ENCODE measurements around the gene MPZL1.
"Not testable (repeated sequence)": the region's sequence is repeated elsewhere in the genome, so short reads cannot be mapped to it uniquely, and the experiment has no call there.

The MPZL1 gene

DNA sequence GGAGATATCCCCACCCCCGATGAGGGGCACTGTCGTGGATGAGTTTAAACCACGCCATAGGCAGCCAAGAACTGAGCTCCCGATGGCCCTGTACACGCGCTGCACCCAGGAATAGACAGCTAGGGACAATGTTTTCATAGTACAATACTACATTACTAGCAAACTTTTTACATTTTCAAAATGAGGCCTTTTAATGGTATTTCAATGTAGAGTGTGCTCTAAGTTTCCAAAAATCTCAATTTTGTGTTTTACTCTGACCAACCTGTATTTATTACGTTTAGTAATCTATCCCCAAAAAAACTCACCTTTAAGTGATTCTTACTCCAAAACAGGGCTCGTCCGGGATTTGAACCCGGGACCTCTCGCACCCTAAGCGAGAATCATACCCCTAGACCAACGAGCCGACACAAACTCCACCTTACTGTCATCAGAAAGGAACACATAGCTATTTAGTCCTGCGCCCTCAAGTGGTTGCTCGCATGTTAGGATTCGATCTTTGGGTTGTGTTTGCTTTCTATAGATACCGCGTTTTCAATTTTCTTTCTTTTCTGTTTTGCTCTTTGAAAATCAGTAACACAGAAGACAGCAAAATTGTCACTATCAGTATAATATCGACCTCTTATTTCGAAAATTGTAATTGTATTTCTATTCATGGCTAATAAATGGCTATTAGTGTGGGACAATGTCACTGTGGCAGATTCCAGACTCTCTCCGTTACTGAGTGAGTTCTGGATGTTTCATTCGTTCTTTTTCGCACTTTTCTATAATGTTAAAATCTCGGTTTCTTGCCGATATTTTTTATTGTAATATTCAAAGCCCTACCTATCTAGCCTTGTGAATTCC, 6.4 kb upstream of the MPZL1 start:
- H3K4me3 ChIP-seq = peak overlapping the region; percentile 47 to 63 (median 57)
- H3K27ac ChIP-seq = peak overlapping the region in 19 of 21 experiments; percentile 28 to 92 (median 84)

DNA sequence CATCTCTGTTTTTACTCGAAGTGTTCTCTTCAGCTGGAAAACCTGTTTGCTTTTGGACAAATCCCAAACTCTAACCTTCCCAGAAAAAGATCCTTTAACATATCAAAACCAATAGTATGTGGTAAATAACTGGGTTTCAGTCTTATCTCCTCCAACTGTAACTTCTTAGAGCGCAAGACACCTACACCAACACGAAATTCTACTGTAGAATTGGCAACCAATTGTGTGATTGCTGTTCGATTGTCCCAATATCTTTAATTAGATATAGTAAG, 5.8 kb upstream of the MPZL1 start:
- peak overlapping the region; percentile 47 to 63 (median 57) for H3K4me3 ChIP-seq
- H3K27ac ChIP-seq = peak overlapping the region in 10 of 21 experiments; percentile 10 to 91 (median 56)

DNA sequence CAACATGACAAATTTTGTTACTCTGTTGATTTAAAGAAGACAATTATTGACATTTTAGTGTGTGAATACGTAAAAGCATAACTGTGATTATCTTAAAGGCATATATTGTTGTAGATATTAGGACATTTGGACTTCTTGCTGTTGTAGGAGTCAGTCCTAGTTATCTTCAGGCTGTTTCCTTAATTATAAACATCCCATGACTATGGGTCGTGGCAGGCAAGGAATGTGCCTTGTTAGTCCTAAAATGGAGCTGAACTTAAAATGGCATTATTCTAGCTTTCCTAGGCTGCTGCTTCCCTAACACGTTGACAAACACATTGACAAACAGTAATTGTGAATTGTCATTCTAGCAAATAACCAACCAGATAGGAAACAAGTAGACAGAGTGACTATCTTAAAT, 4.4 kb upstream of the MPZL1 start:
- H3K27ac ChIP-seq = no peak overlapping the region
- H3K4me3 ChIP-seq = no peak overlapping the region

DNA sequence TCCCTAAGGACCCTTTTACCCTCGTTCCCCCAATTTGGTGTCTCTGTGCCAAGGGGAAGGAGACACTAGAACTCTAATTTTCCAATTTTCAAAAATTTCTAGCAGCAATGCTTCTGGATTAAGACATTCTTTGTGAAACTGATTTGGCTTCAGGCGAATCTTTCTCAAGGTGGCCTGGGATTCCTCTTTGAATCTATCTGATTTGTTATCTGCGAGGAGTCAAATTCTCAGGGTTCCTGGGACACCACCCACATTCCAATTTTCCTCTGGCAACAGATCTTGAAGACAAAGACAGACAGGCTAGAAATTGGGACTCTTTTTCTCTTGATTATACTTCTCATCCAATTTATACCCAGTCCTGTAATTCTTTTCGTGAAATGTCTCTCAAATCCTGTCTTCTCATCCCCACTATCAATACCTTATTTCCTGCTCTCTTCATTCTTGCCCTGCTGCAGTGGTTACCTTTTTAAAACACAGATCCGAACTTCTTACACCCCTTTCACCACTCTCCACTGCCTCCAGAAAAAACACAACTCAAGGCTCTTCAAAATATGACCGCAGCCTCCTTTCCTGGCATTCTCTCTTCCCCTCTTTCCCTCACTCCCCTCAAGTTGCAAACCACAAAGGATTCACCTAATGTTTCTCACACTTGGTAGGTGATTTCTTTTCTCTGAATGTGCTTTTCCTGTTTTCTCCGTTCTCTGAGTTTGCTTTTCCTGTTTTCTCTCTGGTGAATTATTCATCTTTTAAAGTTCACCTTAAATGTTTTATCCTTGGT, 2.7 kb upstream of the MPZL1 start:
- H3K27ac ChIP-seq = no peak overlapping the region

DNA sequence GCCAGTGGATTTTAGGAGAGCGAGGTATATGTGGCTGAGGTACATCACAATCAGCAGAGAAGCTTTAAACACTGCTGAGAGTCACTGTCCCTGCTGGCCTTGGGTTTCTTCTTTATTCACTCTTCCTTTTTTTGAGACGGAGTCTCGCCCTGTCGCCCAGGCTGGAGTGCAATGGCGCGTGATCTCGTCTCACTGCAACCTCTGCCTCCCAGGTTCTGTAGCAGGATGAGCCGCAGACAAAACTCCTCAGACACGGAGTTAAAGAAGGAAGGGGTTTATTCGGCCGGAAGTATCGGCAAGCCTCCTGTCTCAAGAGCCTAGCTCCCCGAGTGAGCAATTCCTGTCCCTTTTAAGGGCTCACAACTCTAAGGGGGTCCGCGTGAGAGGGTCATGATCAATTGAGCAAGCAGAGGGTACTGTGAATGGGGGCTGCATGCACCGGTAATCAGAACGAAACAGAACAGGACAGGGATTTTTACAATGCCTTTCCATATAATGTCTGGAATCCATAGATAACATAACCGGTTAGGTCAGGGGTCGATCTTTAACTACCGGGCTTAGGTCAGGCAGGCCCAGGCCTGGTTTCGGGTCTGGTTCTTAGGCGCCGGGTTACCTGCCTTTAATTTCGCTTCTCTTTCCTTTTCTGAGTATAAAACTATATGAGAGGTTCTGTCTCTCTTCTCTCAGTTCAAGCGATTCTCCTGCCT, 1.9 kb upstream of the MPZL1 start:
- not testable (repeated sequence) for H3K4me3 ChIP-seq
- H3K27ac ChIP-seq = peak overlapping the region in 1 of 21 experiments; percentile 2

More for the DNA sequence above, 2.7 kb upstream of the MPZL1 start:
- no peak overlapping the region for H3K4me3 ChIP-seq

DNA sequence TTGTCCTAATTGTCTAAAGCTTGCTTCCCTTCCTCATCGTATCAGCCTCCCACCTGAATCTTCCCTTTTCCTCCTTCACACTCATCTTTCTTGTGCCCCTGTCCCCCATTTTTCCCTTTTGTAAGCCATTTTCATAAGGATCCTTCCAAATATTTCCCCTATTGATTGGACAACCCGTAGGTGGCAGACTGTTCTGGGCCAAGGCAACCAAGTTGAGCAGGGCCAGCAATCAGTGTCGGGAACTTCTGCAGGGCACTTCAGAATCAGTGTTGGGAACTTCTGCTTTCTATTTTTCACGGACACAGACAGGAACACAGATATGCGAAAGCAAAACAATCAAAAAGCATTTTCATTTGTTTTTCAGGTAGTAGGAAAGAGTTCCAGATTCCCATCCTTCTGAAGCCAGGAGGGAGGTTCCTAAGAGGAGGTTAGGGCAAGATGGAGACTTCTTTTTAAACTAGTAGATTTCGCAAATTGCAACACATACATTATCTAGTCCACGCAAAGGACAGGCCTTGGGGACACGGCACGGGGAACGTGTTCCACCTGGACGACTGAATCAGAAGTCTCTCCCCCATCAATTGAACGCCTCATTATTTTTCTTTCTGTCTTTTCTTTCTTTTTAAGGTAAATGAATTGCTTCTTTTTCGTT, 691 bp upstream of the MPZL1 start:
- Histone ChIP-seq H3K4me3 (peak overlapping the region; percentile 75 to 100 (median 99)), H3K27ac (peak overlapping the region in 20 of 21 experiments; percentile 72 to 97 (median 91))

DNA sequence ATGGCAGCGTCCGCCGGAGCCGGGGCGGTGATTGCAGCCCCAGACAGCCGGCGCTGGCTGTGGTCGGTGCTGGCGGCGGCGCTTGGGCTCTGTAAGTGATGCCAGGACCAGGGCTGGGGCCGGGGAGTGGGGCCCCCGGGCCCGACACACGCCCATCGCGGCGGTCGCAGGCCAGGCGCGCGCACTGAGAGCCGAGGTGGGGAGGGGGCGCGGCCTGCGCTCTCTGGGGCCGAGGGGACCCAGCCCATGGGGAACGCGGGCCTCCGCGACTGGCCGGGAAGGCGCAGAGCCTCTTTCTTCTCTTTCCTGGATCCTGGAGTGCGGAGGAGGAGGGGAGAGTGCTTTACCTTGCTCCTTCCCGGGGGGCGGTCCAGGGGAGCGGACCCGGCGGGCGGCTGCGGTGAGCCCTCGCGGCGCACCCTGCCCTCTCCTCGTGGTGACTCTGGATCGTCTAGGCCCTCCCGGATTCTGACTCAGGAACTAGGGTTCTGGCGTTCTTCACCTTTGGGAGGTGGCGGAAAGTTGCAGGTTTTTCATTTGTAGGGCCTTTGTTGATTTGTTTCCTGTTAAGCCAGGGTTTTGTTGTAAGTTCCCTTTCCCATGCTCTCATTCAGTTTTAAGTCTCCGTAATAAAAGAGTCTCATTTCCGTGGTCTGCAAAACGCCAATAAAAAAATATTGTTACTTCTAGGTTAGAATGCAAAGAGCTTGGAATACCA, 529 bp downstream of the MPZL1 start:
- H3K4me3 ChIP-seq = peak overlapping the region; percentile 75 to 100 (median 99)

DNA sequence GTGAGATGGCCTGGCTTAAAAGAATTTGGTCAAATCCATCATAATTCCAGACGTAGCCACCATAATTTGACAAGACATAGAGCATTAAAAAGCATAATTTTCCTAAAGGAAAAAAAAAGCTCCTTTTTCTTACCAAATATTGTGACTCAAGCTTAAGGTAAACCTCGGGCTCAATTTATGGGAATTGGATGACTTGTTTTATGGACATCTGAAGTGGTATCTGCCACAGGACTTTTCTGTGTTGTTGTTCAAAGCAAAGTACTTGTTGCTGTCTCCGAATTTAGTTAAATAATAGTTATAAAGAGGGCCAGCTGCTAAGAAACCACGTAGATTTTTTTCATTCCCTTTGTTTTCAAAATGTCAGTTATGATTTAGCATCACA, 1.1 kb downstream of the MPZL1 start:
- Histone ChIP-seq H3K4me3 (peak overlapping the region; percentile 75 to 100 (median 99)), H3K27ac (peak overlapping the region in 16 of 21 experiments; percentile 22 to 97 (median 92))

More for the DNA sequence above, 529 bp downstream of the MPZL1 start:
- peak overlapping the region; percentile 63 to 97 (median 91) for H3K27ac ChIP-seq

DNA sequence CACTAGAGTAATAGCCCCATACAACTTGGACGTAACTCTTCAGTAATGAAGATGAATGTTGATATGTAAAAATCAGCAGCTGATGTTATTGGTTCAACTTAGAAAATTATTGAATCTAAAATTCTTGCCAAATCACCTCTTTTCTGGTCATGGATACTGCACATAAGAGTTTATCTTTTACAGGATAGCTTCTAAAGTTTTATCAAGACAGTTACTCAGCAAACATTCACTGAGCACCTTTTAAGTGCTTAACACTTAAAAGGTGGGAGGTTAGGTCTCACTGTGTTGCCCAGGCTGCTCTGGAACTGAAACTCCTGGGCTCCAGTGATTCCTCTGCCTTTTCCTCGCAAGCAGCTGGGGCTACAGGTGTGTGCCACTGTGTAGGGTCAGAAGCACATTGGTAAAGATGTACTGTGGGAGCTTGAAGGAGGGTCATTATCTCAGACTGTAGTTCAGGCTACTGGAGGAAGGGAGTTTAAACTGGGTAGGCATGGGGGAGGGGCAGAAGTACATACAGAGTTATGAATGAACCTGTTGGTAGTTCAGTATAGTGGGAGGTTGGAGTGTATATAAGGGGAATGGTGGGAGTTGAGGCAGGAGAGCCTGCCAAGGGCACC, 2.0 kb downstream of the MPZL1 start:
- H3K27ac ChIP-seq = peak overlapping the region in 1 of 21 experiments; percentile 93
- peak overlapping the region in 1 of 7 experiments; percentile 99 for H3K4me3 ChIP-seq

DNA sequence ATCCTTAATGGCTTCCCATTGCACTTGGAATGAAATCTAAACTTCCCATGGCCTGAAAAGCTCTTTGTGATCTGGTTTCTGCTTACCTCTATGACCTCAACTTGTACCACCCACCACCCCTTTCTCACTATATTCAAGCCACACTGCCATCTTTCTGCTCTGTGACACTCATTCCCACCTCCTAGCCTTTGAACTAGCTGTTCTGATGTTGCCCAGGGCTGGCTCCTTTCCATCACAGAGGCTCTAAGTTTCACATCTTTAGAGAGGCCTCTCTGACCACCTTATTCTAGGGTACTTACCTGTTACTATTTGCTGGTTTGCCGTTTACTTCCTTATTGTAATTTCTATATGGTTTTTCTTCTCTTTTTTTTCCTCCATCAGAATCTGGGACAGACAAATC, 4.2 kb downstream of the MPZL1 start:
- H3K27ac ChIP-seq = no peak overlapping the region

DNA sequence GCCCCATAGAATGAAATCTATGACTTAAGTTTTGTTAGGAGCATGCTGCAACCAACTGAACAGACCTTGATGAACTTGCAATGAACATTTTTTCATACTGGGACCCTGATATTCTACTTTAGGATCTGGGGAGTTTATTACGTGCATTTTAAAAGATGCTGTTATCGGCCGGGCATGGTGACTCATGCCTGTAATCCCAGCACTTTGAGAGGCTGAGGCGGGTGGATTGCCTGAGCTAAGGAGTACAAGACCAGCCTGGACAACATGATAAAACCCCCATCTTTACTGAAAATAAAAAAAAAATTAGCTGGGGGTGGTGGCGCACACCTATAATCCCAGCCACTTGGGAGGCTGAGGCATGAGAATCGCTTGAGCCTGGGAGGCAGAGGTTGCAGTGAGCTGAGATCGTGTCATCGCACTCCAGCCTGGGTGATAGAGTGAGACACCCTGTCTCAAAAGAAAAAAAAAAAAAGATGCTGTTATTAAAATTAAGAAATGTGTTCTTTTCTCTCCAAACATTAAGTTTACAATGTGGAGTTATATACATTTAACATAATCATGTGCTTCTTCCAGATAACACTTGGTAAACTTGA, 7.1 kb downstream of the MPZL1 start:
- no peak overlapping the region for H3K4me3 ChIP-seq
- H3K27ac ChIP-seq = no peak overlapping the region

More for the DNA sequence above, 4.2 kb downstream of the MPZL1 start:
- no peak overlapping the region for H3K4me3 ChIP-seq

DNA sequence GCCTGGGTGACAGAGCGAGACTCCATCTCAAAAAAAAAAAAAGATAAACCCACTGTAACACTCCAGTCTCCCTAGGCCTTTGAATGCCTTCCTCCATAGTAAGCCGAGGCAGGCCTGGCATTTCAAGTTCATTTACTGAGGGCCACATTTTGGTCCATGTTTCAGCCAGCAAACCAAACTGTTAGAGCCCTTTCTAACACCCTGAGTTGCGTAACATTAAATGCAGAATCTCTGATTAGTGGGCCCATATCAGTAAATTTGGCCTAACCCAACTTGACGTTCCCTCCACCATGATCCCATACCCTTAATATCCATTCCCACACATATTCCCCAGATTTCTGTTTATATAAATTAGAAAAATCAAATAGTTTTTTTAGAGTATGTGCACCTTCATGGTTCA, 12.4 kb downstream of the MPZL1 start:
- Histone ChIP-seq H3K27ac (no peak overlapping the region), H3K4me3 (no peak overlapping the region)

DNA sequence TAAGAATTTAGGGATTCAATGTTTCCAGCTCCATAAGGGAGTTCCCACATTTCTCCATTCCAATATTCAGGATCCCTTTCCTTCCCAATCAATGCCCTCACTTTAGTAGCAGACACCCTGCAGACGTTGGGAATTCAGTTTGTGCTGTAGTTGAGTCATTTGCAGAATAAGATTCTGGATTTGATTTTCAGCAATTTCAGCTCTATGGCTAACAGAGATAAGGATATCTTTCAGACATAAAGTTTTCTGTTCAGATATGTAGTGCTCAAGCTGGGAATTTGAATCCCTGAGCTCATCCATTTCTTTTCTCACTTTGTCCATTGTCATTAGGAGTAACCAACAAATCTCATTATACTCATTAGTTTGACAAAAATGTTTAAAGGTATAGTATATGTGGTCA, 13.1 kb downstream of the MPZL1 start:
- no peak overlapping the region for H3K4me3 ChIP-seq

DNA sequence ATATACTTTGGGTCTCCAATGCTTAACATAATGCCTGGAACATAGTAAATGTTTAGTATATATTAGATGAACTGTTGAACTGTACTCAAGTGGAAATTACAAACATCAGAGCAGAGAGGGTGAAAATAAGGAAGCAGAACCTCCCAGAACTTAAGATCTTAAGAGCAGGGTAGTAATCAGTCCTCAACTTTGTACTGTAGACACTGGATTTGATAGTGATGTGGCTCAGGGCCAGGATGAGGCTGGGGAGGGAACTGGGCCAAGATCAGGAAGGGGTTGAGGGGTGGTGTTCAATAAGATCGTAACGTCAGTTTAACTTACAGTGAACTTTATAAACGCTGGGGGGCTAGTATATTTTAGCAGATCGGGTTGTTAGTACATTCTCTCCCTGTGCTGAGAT, 15.4 kb downstream of the MPZL1 start:
- H3K4me3 ChIP-seq = no peak overlapping the region
- no peak overlapping the region for H3K27ac ChIP-seq

More for the DNA sequence above, 13.1 kb downstream of the MPZL1 start:
- no peak overlapping the region for H3K27ac ChIP-seq

DNA sequence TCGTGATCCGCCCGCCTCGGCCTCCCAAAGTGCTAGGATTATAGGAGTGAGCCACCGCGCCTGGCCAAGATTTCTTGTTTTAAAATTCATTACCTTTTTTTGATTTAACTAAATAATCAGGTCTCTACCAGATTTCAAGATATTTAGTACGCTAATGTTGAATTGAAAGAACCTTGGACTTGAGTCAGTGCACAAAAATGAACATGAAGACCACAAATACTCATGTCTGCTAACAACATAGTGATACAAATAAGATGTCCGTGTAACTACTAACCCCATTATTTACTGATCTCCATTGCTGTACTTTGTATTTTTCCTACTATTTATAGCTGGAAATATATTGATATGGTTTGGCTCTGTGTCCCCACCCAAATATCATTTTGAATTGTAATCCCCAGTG, 16.4 kb downstream of the MPZL1 start:
- Histone ChIP-seq H3K27ac (no peak overlapping the region), H3K4me3 (no peak overlapping the region)

DNA sequence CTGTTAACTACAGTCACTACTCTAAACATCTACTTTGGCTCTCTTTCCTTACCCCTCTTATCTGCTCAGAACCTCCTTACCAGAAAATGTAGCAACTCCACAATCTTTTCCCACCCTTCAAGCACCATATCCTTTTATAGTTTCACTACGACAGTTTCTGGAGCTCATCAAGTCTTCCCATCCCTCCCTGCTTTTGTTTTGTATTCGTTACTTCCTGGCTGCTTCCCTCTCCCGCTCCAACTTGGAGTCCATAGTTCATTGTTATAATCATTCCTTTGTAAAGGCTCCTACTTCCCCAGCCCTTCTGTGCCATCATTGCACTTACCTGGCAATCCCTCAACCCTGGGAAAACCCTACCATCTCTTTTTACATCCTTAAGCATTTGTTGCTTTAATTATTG, 18.0 kb downstream of the MPZL1 start:
- no peak overlapping the region for H3K4me3 ChIP-seq
- peak overlapping the region in 2 of 21 experiments; percentile 7 to 17 for H3K27ac ChIP-seq

DNA sequence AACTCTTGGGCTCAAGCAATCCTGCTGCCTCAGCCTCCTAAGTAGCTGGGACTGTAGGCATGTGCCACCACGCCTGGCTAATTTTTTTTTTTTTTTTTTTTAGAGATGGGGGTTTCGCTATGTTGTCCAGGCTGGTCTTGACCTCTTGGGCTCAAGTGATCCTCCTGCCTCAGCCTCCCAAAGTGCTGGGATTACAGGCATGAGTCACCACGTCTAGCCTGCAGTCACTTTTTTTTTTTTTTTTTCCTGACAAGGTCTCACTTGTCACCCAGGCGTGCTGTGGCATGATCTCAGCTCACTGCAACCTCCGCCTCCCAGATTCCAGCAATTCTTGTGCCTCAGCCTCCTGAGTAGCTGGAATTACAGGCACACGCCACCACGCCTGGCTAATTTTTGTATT, 19.3 kb downstream of the MPZL1 start:
- not testable (repeated sequence) for H3K27ac ChIP-seq, H3K4me3 ChIP-seq

DNA sequence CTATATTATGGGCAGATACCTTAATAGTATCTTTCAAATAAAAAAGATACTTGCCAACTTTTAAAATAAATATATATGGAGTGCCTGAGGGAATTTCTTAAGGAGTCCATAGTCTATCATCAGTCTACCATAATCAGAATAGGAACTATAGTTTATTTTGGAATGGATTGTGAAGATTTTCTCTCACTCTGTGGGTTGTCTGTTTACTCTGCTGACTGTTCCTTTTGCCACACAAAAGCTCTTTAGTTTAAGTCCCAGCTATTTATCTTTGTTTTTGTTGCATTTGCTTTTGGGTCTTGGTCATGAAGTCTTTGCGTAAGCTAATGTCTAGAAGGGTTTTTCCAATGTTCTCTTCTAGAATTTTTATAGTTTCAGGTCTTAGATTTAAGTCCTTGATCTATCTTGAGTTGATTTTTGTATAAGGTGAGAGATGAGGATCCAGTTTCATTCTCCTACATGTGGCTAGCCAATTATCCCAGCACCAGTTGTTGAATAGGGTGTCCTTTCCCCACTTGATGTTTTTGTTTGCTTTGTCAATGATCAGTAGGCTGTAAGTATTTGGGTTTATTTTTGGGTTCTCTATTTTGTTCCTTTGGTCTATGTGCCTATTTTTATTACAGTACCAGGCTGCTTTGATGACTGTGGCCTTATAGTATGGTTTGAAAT, 20.7 kb downstream of the MPZL1 start:
- H3K4me3 ChIP-seq, H3K27ac ChIP-seq: not testable (repeated sequence)

Measured in skin epidermis (tissue), 12 donors.